Measurements from ENCODE around the gene SIGLECL1.

SIGLECL1 gene

GRCh38 chr19:51253088-51253806, 2.4 kb downstream of the SIGLECL1 start:
- no peak for DNase-seq

- no peak for DNase-seq
Measured at GRCh38 chr19:51256155-51256625, 5.3 kb downstream of the SIGLECL1 start.

- no peak for DNase-seq
Measured at GRCh38 chr19:51257471-51257870, 6.6 kb downstream of the SIGLECL1 start.

GRCh38 chr19:51258165-51259160, 7.6 kb downstream of the SIGLECL1 start:
- no peak for DNase-seq

- DNase-seq: no peak
Measured at GRCh38 chr19:51259348-51260245, 8.7 kb downstream of the SIGLECL1 start.

- DNase-seq: no peak
Measured at GRCh38 chr19:51263808-51264207, 12.9 kb downstream of the SIGLECL1 start.

GRCh38 chr19:51271067-51271466, 20.2 kb downstream of the SIGLECL1 start:
- DNase-seq: no peak

- no peak for DNase-seq
Measured at GRCh38 chr19:51272183-51272810, 21.4 kb downstream of the SIGLECL1 start.

- DNase-seq: no peak
Measured at GRCh38 chr19:51274049-51274770, 23.3 kb downstream of the SIGLECL1 start.

GRCh38 chr19:51277112-51277511, 26.2 kb downstream of the SIGLECL1 start:
- DNase-seq: no peak

GRCh38 chr19:51282335-51282734, 31.5 kb downstream of the SIGLECL1 start:
- no peak for DNase-seq

GRCh38 chr19:51285682-51286081, 34.8 kb downstream of the SIGLECL1 start:
- no peak for DNase-seq

- no peak for DNase-seq
Measured at GRCh38 chr19:51289635-51290034, 38.8 kb downstream of the SIGLECL1 start.

- DNase-seq: no peak
Measured at GRCh38 chr19:51292971-51293370, 42.1 kb downstream of the SIGLECL1 start.

GRCh38 chr19:51293571-51294210, 42.8 kb downstream of the SIGLECL1 start:
- DNase-seq: no peak

GRCh38 chr19:51294211-51294976, 43.5 kb downstream of the SIGLECL1 start:
- DNase-seq: no peak

GRCh38 chr19:51294977-51295375, 44.1 kb downstream of the SIGLECL1 start:
- DNase-seq: no peak

- DNase-seq: no peak
Measured at GRCh38 chr19:51295382-51296126, 44.7 kb downstream of the SIGLECL1 start.

GRCh38 chr19:51296336-51297093, 45.6 kb downstream of the SIGLECL1 start:
- no peak for DNase-seq

Measured in activated naive CD4-positive, alpha-beta T cell treated with anti-CD3 and anti-CD28 coated beads, Interleukin-2, amount 50 U/mL, for 16 hours (primary cell).